ENCODE results near the gene PCDH9.

PCDH9 gene

GRCh38 chr13:66875264-66875663 is 354.9 kb downstream of the PCDH9 start:
- no peak for TF ChIP-seq CTCF (IDR thresholded peaks at IDR 0.05; ENCODE audit: low read depth, low read length)
- no peak for DNase-seq (ENCODE audit: low read depth, low spot score)
- in situ Hi-C loops (cut with HindIII; ENCODE audit: low sequenced_read_pairs) = no loop called here
- H3K4me3 ChIP-seq (ENCODE audit: low read depth, low read length) = no peak overlapping the region

- H3K4me3 ChIP-seq (ENCODE audit: low read depth, low read length) = no peak overlapping the region
- DNase-seq (ENCODE audit: low read depth, low spot score) = no peak
- in situ Hi-C loops (cut with HindIII; ENCODE audit: low sequenced_read_pairs) = no loop called here
- TF ChIP-seq CTCF (IDR thresholded peaks at IDR 0.05; ENCODE audit: low read depth, low read length) = no peak
Observed at GRCh38 chr13:66864627-66865026, 365.5 kb downstream of the PCDH9 start.

- TF ChIP-seq CTCF (IDR thresholded peaks at IDR 0.05; ENCODE audit: low read depth, low read length) = no peak
- no peak overlapping the region for H3K4me3 ChIP-seq (ENCODE audit: low read depth, low read length)
- no peak for DNase-seq (ENCODE audit: low read depth, low spot score)
- in situ Hi-C loops (cut with HindIII; ENCODE audit: low sequenced_read_pairs) = no loop called here
Observed at GRCh38 chr13:66860878-66861417, 369.2 kb downstream of the PCDH9 start.

GRCh38 chr13:66859934-66860877 is 369.9 kb downstream of the PCDH9 start:
- no peak for DNase-seq (ENCODE audit: low read depth, low spot score)
- no peak overlapping the region for H3K4me3 ChIP-seq (ENCODE audit: low read depth, low read length)
- in situ Hi-C loops (cut with HindIII; ENCODE audit: low sequenced_read_pairs) = no loop called here
- no peak for TF ChIP-seq CTCF (IDR thresholded peaks at IDR 0.05; ENCODE audit: low read depth, low read length)

- no peak for TF ChIP-seq CTCF (IDR thresholded peaks at IDR 0.05; ENCODE audit: low read depth, low read length)
- no peak overlapping the region for H3K4me3 ChIP-seq (ENCODE audit: low read depth, low read length)
- in situ Hi-C loops (cut with HindIII; ENCODE audit: low sequenced_read_pairs) = no loop called here
- DNase-seq (ENCODE audit: low read depth, low spot score) = no peak
Observed at GRCh38 chr13:66859078-66859477, 371.1 kb downstream of the PCDH9 start.

- in situ Hi-C loops (cut with HindIII; ENCODE audit: low sequenced_read_pairs) = no loop called here
- DNase-seq (ENCODE audit: low read depth, low spot score) = no peak
- TF ChIP-seq CTCF (IDR thresholded peaks at IDR 0.05; ENCODE audit: low read depth, low read length) = no peak
- no peak overlapping the region for H3K4me3 ChIP-seq (ENCODE audit: low read depth, low read length)
Observed at GRCh38 chr13:66858163-66858562, 372.0 kb downstream of the PCDH9 start.

All from astrocyte of the spinal cord (primary cell).